GM12875 (cell line): ENCODE results near the gene GPM6B.

ENCODE experiments used
- H3K4me3 ChIP-seq: one replicate; pipeline ENCODE4 v1.5.1; 2011; ENCODE audit warnings: low read depth, low read length, control low read depth
- TF ChIP-seq, protein P1 (sequence below): IDR thresholded peaks from 2 replicates; pipeline ENCODE4 v1.5.1; 2011; ENCODE audit warnings: low read depth, mild to moderate bottlenecking, control low read depth, inconsistent platforms, low read length, moderate library complexity, borderline replicate concordance; ENCODE audit not compliant: insufficient read depth

Gene GPM6B

DNA sequence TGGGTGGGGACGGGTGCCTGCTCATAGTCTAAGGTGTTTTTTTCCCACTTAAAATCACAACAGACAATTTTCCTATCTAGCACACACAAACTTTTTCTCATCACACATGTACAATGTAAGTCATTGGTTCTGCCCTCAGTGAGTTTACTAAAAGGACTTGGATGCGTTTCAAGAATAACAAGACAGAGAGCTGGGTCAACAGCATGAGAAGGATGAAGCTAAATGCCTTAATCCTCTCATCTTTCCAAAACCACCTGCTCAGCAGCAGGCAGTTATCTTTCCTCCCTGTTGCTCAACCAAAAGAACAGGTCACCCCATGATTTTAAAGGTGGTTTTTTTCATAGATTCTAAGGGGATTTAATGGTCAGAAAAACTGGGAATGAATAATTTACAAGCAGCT lies 42.2 kb downstream of the GPM6B start:
- H3K4me3 ChIP-seq = no peak overlapping the region
- TF ChIP-seq, protein P1, sequence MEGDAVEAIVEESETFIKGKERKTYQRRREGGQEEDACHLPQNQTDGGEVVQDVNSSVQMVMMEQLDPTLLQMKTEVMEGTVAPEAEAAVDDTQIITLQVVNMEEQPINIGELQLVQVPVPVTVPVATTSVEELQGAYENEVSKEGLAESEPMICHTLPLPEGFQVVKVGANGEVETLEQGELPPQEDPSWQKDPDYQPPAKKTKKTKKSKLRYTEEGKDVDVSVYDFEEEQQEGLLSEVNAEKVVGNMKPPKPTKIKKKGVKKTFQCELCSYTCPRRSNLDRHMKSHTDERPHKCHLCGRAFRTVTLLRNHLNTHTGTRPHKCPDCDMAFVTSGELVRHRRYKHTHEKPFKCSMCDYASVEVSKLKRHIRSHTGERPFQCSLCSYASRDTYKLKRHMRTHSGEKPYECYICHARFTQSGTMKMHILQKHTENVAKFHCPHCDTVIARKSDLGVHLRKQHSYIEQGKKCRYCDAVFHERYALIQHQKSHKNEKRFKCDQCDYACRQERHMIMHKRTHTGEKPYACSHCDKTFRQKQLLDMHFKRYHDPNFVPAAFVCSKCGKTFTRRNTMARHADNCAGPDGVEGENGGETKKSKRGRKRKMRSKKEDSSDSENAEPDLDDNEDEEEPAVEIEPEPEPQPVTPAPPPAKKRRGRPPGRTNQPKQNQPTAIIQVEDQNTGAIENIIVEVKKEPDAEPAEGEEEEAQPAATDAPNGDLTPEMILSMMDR = no peak

DNA sequence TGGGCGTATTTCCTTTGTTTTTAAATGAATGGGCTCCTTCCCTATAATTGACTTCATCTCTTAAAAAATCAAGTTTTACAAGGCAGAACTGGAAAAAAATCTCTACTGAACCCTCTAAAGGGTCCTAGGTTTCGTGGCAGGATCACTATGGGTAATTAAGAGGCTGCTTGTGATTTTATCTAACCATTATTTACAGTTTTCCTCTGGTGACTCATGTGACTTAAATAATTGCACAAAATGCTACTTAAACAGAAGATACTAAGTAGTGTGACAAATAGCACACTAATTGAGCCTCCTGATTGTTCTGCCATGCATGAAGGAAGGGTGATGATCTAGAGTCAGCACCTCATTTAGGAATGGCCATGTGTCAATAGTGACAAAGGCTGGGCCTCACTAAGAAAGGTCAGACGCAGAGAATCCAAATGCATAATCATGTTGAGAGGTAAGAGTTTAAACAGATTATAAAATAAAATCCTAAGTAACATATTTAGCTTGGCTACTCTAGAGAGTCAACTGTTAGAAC lies 46.8 kb downstream of the GPM6B start:
- TF ChIP-seq, protein P1 = no peak
- H3K4me3 ChIP-seq = no peak overlapping the region

DNA sequence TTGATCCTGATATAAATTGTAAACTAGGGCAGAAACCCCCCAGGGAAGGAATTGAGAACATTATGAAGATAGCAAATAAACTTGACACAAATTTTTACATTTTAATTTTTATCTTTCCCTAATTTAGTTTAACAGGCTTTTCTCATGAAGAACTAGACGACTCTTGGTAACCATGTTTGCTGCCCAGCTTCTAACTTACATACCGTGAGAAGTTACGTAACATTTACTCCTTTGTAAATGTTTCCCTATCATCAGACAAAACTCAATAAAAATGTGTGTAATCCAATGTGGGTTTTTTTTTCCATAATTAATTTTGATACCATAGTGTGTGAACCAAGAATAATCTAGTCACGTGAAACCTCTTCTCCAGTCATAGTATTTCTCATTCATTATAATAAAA lies 48.0 kb downstream of the GPM6B start:
- no peak overlapping the region for H3K4me3 ChIP-seq

DNA sequence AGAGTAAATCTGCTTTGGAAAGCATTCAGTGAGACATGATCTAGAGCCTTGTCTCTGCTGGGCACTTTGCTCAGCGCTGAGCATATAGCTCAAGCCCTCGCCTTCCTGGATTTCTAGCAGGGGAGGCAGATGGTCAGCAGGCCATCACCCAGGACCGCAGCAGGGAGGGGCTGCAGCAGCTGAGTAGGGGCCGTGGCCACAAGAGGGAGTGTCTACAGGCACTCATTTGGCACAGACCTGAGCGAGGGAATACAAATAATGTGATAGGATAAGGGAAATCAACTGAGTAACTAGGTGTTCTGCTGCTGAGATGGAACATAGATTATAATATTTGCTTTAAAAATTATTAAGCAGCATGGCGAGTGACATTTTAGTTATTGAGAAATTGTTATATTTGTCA lies 52.1 kb downstream of the GPM6B start:
- H3K4me3 ChIP-seq = no peak overlapping the region
- TF ChIP-seq, protein P1 = no peak

More for the DNA sequence above, 48.0 kb downstream of the GPM6B start:
- TF ChIP-seq, protein P1 = no peak

DNA sequence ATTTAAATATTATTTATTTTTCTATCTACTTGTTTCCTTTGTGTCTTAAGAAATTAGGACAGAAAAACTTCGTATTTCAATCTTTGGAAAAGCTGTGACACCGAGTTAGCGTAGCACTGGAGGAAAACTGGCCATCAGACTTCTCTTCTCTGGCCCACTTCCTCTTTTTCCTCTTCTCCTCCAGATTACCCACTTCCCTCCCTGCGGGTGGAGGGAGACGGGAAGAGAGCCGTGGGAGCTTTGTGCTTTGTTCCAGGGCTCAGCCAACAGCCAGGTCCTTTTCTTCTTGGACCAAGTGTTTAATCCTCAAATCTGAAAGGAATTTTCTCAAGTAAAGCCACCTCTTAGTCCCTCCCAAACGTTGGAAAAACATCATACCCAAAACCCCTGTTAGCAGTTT lies 52.6 kb downstream of the GPM6B start:
- TF ChIP-seq, protein P1 = no peak

DNA sequence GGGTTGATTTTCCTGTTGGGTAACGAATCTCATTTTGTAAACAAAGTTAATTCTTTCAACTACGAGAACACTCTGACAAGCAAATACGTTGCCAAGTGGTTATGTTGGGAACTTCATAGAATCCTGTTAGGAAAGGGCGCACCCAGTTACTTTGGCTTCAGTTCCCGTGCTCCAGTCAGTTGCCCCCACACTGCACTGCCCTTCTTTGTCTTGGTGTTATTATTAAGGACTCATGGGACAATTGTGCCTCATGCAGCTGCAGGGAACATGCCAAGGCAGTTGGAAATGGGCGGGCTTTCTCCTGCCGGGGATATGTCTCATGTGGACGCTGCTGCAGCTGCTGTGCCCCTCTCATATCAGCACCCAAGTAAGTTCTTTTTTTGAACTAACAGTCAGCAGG lies 53.4 kb downstream of the GPM6B start:
- TF ChIP-seq, protein P1 = no peak
- H3K4me3 ChIP-seq = no peak overlapping the region

More for the DNA sequence above, 52.6 kb downstream of the GPM6B start:
- H3K4me3 ChIP-seq = no peak overlapping the region

DNA sequence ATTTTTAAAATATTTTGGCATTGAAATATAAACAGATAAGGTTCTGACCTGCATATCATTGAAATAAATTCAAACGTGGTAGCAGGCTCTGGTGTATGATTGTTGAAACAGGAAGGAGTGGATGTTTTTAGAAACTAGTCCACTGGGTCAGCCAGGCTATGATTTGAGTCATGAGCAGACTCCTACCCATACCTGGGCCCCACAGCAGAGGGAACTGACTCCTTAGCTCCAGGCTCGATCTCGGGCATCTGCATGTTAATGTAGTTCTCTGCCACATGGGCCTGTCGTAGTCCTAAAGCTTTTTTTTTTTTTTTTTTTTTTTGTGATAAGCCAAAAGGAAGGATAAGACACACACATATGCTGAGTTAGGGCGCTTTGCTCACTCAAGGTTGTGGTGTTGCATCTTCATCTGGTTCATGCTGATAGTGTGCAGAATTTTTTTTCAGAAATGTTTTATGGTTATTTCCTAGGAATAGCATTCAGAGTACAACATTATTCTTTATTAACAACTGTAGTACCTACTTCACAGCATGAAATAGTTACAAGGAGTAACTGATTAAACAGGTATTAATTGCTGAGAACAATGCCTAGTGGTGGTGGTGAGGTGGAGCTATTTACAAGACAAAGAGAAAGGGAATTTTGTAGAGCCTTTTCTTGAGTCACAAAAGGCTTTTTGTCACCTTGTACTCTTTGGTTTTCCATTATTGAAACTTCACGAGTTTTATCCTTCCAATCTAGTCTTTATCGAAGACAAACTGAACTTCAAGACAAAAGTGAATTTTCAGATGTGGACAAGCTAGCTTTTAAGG lies 55.1 kb downstream of the GPM6B start:
- no peak overlapping the region for H3K4me3 ChIP-seq
- TF ChIP-seq, protein P1 = no peak
